ENCODE data around the gene LTA4H.
A peak's percentile ranks its signal among the peaks of the same experiment; 100 is the strongest.

The LTA4H gene

GRCh38 chr12:96026331-96026730 is 9.1 kb downstream of the LTA4H start:
- POLR2A ChIA-PET: interaction anchor here (0.9 kb wide), 1 partner anchor 9 kb away, joined by 3 read pairs; the partner anchor contains the start of gene LTA4H
- CTCF ChIA-PET: interaction anchor here (2.3 kb wide), 1 partner anchor 11 kb away, joined by 6 read pairs; no protein-coding TSS in a partner anchor
- peaks cover 39 to 68% of the 10 kb centered on the region in 2 experiments for H3K36me3 ChIP-seq (ENCODE audit: control insufficient read depth in 2 of 2, insufficient read depth in 1 of 2, low read length in 2 of 2)
- no peaks in the 10 kb centered on the region for H3K9me3 ChIP-seq (ENCODE audit: control insufficient read depth, insufficient read depth, low read depth, low read length)
- H3K27ac ChIP-seq (ENCODE audit: extremely low read depth, low read depth, low read length): no peak overlapping the region
- H3K4me3 ChIP-seq (ENCODE audit: low read depth, low read length): no peak overlapping the region
- TF ChIP-seq ZIC2 (tag by site-specific recombination; IDR thresholded peaks at IDR 0.05) (no peak), ZNF580 (tag by site-specific recombination; IDR thresholded peaks at IDR 0.05) (no peak), ZNF529 (tag by site-specific recombination; IDR thresholded peaks at IDR 0.05; ENCODE audit: insufficient replicate concordance) (no peak), ATF2 (tag by site-specific recombination; IDR thresholded peaks at IDR 0.05; ENCODE audit: low read depth) (no peak), AEBP2 (tag by site-specific recombination; IDR thresholded peaks at IDR 0.05; ENCODE audit: borderline replicate concordance) (no peak), ZFP3 (tag by site-specific recombination; IDR thresholded peaks at IDR 0.05; ENCODE audit: low read depth) (no peak), SCRT1 (tag by site-specific recombination; IDR thresholded peaks at IDR 0.05; ENCODE audit: borderline replicate concordance) (no peak), GLIS1 (tag by site-specific recombination; IDR thresholded peaks at IDR 0.05) (no peak), ZNF624 (tag by site-specific recombination; IDR thresholded peaks at IDR 0.05) (no peak), ZNF830 (tag by site-specific recombination; IDR thresholded peaks at IDR 0.05; ENCODE audit: low read depth) (no peak), ZFP69B (tag by site-specific recombination; IDR thresholded peaks at IDR 0.05) (no peak), ZNF324 (tag by site-specific recombination; IDR thresholded peaks at IDR 0.05) (no peak), ZXDB (tag by site-specific recombination; IDR thresholded peaks at IDR 0.05) (no peak), GLIS2 (tag by site-specific recombination; IDR thresholded peaks at IDR 0.05) (no peak), ZNF596 (tag by site-specific recombination; IDR thresholded peaks at IDR 0.05) (no peak), ZNF621 (tag by site-specific recombination; IDR thresholded peaks at IDR 0.05) (no peak), ZNF292 (tag by site-specific recombination; IDR thresholded peaks at IDR 0.05; ENCODE audit: borderline replicate concordance, low read depth) (no peak), ZNF639 (tag by site-specific recombination; IDR thresholded peaks at IDR 0.05) (no peak), ZNF157 (tag by site-specific recombination; IDR thresholded peaks at IDR 0.05) (no peak)
- H3K4me1 ChIP-seq (ENCODE audit: control insufficient read depth, insufficient read depth, low read length): no peaks in the 10 kb centered on the region

GRCh38 chr12:96025518-96025917 is 9.9 kb downstream of the LTA4H start:
- H3K36me3 ChIP-seq (ENCODE audit: control insufficient read depth in 2 of 2, insufficient read depth in 1 of 2, low read length in 2 of 2): peaks cover 41 to 76% of the 10 kb centered on the region in 2 experiments
- H3K4me1 ChIP-seq (ENCODE audit: control insufficient read depth, insufficient read depth, low read length): no peaks in the 10 kb centered on the region
- TF ChIP-seq PATZ1 (tag by site-specific recombination; IDR thresholded peaks at IDR 0.05) (no peak), ZNF837 (tag by site-specific recombination; IDR thresholded peaks at IDR 0.05) (no peak), ZNF580 (tag by site-specific recombination; IDR thresholded peaks at IDR 0.05) (no peak), ZNF121 (tag by site-specific recombination; IDR thresholded peaks at IDR 0.05) (peak; percentile 51; the same call in 1 of the 2 replicates), ZNF19 (tag by site-specific recombination; IDR thresholded peaks at IDR 0.05; ENCODE audit: low read depth) (no peak), ZBTB11 (tag by site-specific recombination; conservative IDR thresholded peaks at IDR 0.05; ENCODE audit: low read depth) (no peak)
- ChIA-PET CTCF (interaction anchor here (2.3 kb wide), 1 partner anchor 10 kb away, joined by 6 read pairs; no protein-coding TSS in a partner anchor), POLR2A (interaction anchor here (0.9 kb wide), 1 partner anchor 10 kb away, joined by 3 read pairs; the partner anchor contains the start of gene LTA4H)
- no peaks in the 10 kb centered on the region for H3K9me3 ChIP-seq (ENCODE audit: control insufficient read depth, insufficient read depth, low read depth, low read length)
- no peak overlapping the region for H3K27ac ChIP-seq (ENCODE audit: extremely low read depth, low read depth, low read length)
- no peak overlapping the region for H3K4me3 ChIP-seq (ENCODE audit: low read depth, low read length)

All from HEK293 (cell line).